Subcutaneous abdominal adipose tissue (tissue), 5 donors: ENCODE measurements around the gene TIMM44.

Experiments
- H3K27ac ChIP-seq: one replicate; pipeline ENCODE4 v1.7.0; 2013; ENCODE audit warnings: low read depth, mild to moderate bottlenecking, inconsistent platforms, low read length, moderate library complexity
- H3K27me3 ChIP-seq, 5 donors: one replicate each; pipeline ENCODE4 v1.7.0; 2013; ENCODE audit warnings: low read length in 5 of 5, inconsistent platforms in 1 of 5; ENCODE audit not compliant: control insufficient read depth in 5 of 5, insufficient read depth in 4 of 5
- H3K36me3 ChIP-seq, 5 donors: one replicate each; pipeline ENCODE4 v1.7.0; 2013; ENCODE audit warnings: low read length in 5 of 5; ENCODE audit not compliant: control insufficient read depth in 5 of 5, insufficient read depth in 5 of 5
- H3K4me1 ChIP-seq, 5 donors: one replicate each; pipeline ENCODE4 v1.7.0; 2013; ENCODE audit warnings: low read length in 5 of 5, mild to moderate bottlenecking in 3 of 5, moderate library complexity in 1 of 5; ENCODE audit not compliant: control insufficient read depth in 5 of 5, insufficient read depth in 5 of 5
- H3K4me3 ChIP-seq, 5 donors: one replicate each; pipeline ENCODE4 v1.7.0; 2013; ENCODE audit warnings: low read length in 5 of 5, low read depth in 1 of 5
- H3K9ac ChIP-seq, 5 donors: one replicate each; pipeline ENCODE4 v1.7.0; 2013; ENCODE audit warnings: low read length in 5 of 5, mild to moderate bottlenecking in 4 of 5, moderate library complexity in 3 of 5
- H3K9me3 ChIP-seq, 5 donors: one replicate each; pipeline ENCODE4 v1.7.0; 2013; ENCODE audit warnings: low read length in 5 of 5; ENCODE audit not compliant: control insufficient read depth in 5 of 5
- donor health status: healthy.
- donor health status: healthy.
- donor health status: healthy.
- donor health status: healthy.
- donor health status: healthy.

TIMM44 gene

GRCh38 chr19:7953576-7953975, 10.1 kb upstream of the TIMM44 start:
- Histone ChIP-seq H3K4me3 (no peak overlapping the region), H3K36me3 (peaks cover 0 to 8% (median 5%) of the 10 kb centered on the region in 5 donors), H3K27me3 (no peaks in the 10 kb centered on the region), H3K9ac (no peak overlapping the region), H3K9me3 (no peaks in the 10 kb centered on the region), H3K4me1 (peaks cover 0 to 19% (median 11%) of the 10 kb centered on the region in 5 donors), H3K27ac (no peak overlapping the region)

GRCh38 chr19:7953060-7953459, 9.6 kb upstream of the TIMM44 start:
- H3K36me3 ChIP-seq, result peaks cover 0 to 5% (median 1%) of the 10 kb centered on the region in 5 donors
- no peaks in the 10 kb centered on the region for H3K27me3 ChIP-seq
- peak overlapping the region in 1 of 5 donors; percentile 14 for H3K9ac ChIP-seq
- peaks cover 0 to 19% (median 11%) of the 10 kb centered on the region in 5 donors for H3K4me1 ChIP-seq
- H3K4me3 ChIP-seq, result no peak overlapping the region
- no peaks in the 10 kb centered on the region for H3K9me3 ChIP-seq
- no peak overlapping the region for H3K27ac ChIP-seq

GRCh38 chr19:7947939-7948338, 4.5 kb upstream of the TIMM44 start:
- Histone ChIP-seq H3K27ac (no peak overlapping the region), H3K36me3 (no peaks in the 10 kb centered on the region), H3K4me3 (no peak overlapping the region), H3K9ac (no peak overlapping the region), H3K27me3 (peaks cover 0 to 3% (median 0%) of the 10 kb centered on the region in 5 donors), H3K4me1 (peaks cover 5 to 24% (median 15%) of the 10 kb centered on the region in 5 donors), H3K9me3 (no peaks in the 10 kb centered on the region)

GRCh38 chr19:7944177-7944761, 803 bp upstream of the TIMM44 start:
- Histone ChIP-seq H3K9ac (peak overlapping the region; percentile 55 to 92 (median 82)), H3K36me3 (peaks cover 0 to 16% (median 14%) of the 10 kb centered on the region in 5 donors), H3K27me3 (peaks cover 0 to 3% (median 0%) of the 10 kb centered on the region in 5 donors), H3K9me3 (no peaks in the 10 kb centered on the region), H3K4me1 (peaks cover 7 to 27% (median 22%) of the 10 kb centered on the region in 5 donors), H3K27ac (peak overlapping the region; percentile 93), H3K4me3 (peak overlapping the region; percentile 69 to 89 (median 74))

- Histone ChIP-seq H3K9ac (peak overlapping the region; percentile 89 to 99 (median 93)), H3K27me3 (peaks cover 0 to 3% (median 0%) of the 10 kb centered on the region in 5 donors)
These were observed 454 bp downstream of the TIMM44 start for GRCh38 chr19:7942981-7943443.

GRCh38 chr19:7941895-7942596, 1.4 kb downstream of the TIMM44 start:
- peaks cover 4 to 36% (median 29%) of the 10 kb centered on the region in 5 donors for H3K36me3 ChIP-seq

More at GRCh38 chr19:7942981-7943443, 454 bp downstream of the TIMM44 start:
- Histone ChIP-seq H3K36me3 (peaks cover 4 to 26% (median 20%) of the 10 kb centered on the region in 5 donors), H3K4me3 (peak overlapping the region; percentile 74 to 92 (median 85)), H3K9me3 (no peaks in the 10 kb centered on the region), H3K4me1 (peaks cover 7 to 27% (median 22%) of the 10 kb centered on the region in 5 donors), H3K27ac (peak overlapping the region; percentile 93)

GRCh38 chr19:7940841-7941240, 2.6 kb downstream of the TIMM44 start:
- Histone ChIP-seq H3K27me3 (peaks cover 0 to 3% (median 0%) of the 10 kb centered on the region in 5 donors), H3K9me3 (no peaks in the 10 kb centered on the region), H3K4me3 (no peak overlapping the region), H3K9ac (no peak overlapping the region), H3K36me3 (peaks cover 4 to 47% (median 36%) of the 10 kb centered on the region in 5 donors), H3K4me1 (peaks cover 7 to 27% (median 22%) of the 10 kb centered on the region in 5 donors), H3K27ac (no peak overlapping the region)

More at GRCh38 chr19:7941895-7942596, 1.4 kb downstream of the TIMM44 start:
- Histone ChIP-seq H3K9ac (peak overlapping the region in 1 of 5 donors; percentile 31), H3K9me3 (no peaks in the 10 kb centered on the region), H3K27me3 (peaks cover 0 to 3% (median 0%) of the 10 kb centered on the region in 5 donors), H3K4me1 (peaks cover 7 to 27% (median 22%) of the 10 kb centered on the region in 5 donors), H3K27ac (no peak overlapping the region), H3K4me3 (peak overlapping the region in 1 of 5 donors; percentile 74)

- H3K27ac ChIP-seq, result no peak overlapping the region
- H3K36me3 ChIP-seq, result peaks cover 4 to 89% (median 77%) of the 10 kb centered on the region in 5 donors
- H3K4me1 ChIP-seq, result no peaks in the 10 kb centered on the region
- H3K4me3 ChIP-seq, result no peak overlapping the region
- H3K9ac ChIP-seq, result no peak overlapping the region
- no peaks in the 10 kb centered on the region for H3K9me3 ChIP-seq
- no peaks in the 10 kb centered on the region for H3K27me3 ChIP-seq
These were observed 8.7 kb downstream of the TIMM44 start for GRCh38 chr19:7934766-7935165.

GRCh38 chr19:7933828-7934725, 9.4 kb downstream of the TIMM44 start:
- Histone ChIP-seq H3K27ac (no peak overlapping the region), H3K4me1 (peaks cover under 1 to 5% (median 4%) of the 10 kb centered on the region in 5 donors), H3K9ac (no peak overlapping the region), H3K36me3 (peaks cover 4 to 85% (median 75%) of the 10 kb centered on the region in 5 donors), H3K27me3 (no peaks in the 10 kb centered on the region), H3K9me3 (no peaks in the 10 kb centered on the region), H3K4me3 (no peak overlapping the region)
